ENCODE results near the gene RC3H1. TPM values are rescaled to one million over a fixed set of nuclear protein-coding genes. Genes with fewer than 3 reads are reported as not detected.
"Not testable (repeated sequence)": the region's sequence is repeated elsewhere in the genome, so short reads cannot be mapped to it uniquely, and the experiment has no call there.

The RC3H1 gene, protein sequence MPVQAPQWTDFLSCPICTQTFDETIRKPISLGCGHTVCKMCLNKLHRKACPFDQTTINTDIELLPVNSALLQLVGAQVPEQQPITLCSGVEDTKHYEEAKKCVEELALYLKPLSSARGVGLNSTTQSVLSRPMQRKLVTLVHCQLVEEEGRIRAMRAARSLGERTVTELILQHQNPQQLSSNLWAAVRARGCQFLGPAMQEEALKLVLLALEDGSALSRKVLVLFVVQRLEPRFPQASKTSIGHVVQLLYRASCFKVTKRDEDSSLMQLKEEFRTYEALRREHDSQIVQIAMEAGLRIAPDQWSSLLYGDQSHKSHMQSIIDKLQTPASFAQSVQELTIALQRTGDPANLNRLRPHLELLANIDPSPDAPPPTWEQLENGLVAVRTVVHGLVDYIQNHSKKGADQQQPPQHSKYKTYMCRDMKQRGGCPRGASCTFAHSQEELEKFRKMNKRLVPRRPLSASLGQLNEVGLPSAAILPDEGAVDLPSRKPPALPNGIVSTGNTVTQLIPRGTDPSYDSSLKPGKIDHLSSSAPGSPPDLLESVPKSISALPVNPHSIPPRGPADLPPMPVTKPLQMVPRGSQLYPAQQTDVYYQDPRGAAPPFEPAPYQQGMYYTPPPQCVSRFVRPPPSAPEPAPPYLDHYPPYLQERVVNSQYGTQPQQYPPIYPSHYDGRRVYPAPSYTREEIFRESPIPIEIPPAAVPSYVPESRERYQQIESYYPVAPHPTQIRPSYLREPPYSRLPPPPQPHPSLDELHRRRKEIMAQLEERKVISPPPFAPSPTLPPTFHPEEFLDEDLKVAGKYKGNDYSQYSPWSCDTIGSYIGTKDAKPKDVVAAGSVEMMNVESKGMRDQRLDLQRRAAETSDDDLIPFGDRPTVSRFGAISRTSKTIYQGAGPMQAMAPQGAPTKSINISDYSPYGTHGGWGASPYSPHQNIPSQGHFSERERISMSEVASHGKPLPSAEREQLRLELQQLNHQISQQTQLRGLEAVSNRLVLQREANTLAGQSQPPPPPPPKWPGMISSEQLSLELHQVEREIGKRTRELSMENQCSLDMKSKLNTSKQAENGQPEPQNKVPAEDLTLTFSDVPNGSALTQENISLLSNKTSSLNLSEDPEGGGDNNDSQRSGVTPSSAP
- polyA plus RNA-seq (ENCODE audit: insufficient read length in 3 of 3): 10 to 100 TPM; 10.8 to 15.3 (median 13.5) TPM
- long read RNA-seq, donor 1: 0 reads
- long read RNA-seq, donor 2: 0 reads
- long read RNA-seq, donor 3: 0 reads
- long read RNA-seq, donor 4: 0 reads
- long read RNA-seq, donor 5: 0 reads
- long read RNA-seq, donor 6: 0 reads
- long read RNA-seq, donor 7: 0 reads
- long read RNA-seq, donor 8: 0 reads
- long read RNA-seq, donor 9, partial matches to known transcripts: 0 of 1 reads
- long read RNA-seq, donor 9, other reads (novel, unspliced or antisense): 0 of 1 reads
- long read RNA-seq, donor 10, partial matches to known transcripts: 0 of 1 reads
- long read RNA-seq, donor 10, other reads (novel, unspliced or antisense): 0 of 1 reads
- long read RNA-seq, donor 11, partial matches to known transcripts: 0 of 1 reads
- long read RNA-seq, donor 11, other reads (novel, unspliced or antisense): 0 of 1 reads
- long read RNA-seq, donor 12: 0 reads
- long read RNA-seq, donor 13, partial matches to known transcripts: 6 of 6 reads
- long read RNA-seq, donor 13, other reads (novel, unspliced or antisense): 0 of 6 reads
- long read RNA-seq, donor 14: 0 reads
- long read RNA-seq, donor 15: 0 reads
- long read RNA-seq, donor 16, partial matches to known transcripts: 5 of 5 reads
- long read RNA-seq, donor 16, other reads (novel, unspliced or antisense): 0 of 5 reads

GRCh38 chr1:174022080-174022975, at the start of gene RC3H1:
Gene RC3H1, minus strand, starts transcription at chr1:174022357. Its CDS starts 29,372 bp downstream, at chr1:173992985.
- DNase-seq: peak; percentile 93

- no peak for DNase-seq
Observed at GRCh38 chr1:174070614-174071013, 48.5 kb upstream of the RC3H1 start.

DNA sequence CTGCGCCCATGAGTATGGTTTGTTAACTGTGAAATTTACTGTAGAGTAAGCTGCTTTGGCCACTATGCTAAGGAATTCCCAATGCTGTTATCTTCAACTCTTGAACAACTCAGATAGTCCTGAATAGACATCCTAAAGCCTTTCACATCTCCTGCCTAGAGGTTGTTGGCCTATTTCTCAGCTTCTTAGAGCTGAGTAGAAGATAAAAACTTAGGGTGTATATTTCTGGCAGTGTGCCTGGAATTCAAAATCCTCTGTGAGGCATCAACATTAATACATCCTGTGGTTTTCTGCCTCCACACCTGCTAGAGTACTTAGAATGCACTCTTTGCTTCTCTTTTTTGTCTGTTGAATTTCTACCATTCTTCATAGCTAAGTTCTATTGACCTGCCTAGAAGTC, 45.8 kb upstream of the RC3H1 start:
- DNase-seq: no peak

DNA sequence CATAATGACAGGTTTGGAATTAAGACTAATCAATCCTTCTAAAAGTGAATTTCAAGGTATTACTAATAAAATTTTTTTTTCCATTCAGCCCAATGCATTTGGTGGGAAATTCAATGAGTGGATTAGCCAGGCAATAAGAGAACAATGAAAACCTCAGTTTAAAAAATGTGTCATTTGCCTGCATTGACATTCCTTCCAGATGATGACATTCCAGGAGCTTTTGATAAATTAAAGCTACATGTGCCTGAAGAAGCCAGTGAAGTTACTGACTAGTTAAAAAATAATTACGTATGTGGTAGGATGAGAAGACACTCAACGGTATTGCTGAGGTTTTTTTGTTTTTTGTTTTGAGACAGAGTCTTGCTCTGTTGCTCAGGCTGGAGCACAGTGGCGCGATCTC, 37.9 kb upstream of the RC3H1 start:
- DNase-seq: no peak

GRCh38 chr1:174058624-174059023, 36.5 kb upstream of the RC3H1 start:
- DNase-seq: no peak

GRCh38 chr1:174056609-174057008, 34.5 kb upstream of the RC3H1 start:
- DNase-seq: not testable (repeated sequence)

DNA sequence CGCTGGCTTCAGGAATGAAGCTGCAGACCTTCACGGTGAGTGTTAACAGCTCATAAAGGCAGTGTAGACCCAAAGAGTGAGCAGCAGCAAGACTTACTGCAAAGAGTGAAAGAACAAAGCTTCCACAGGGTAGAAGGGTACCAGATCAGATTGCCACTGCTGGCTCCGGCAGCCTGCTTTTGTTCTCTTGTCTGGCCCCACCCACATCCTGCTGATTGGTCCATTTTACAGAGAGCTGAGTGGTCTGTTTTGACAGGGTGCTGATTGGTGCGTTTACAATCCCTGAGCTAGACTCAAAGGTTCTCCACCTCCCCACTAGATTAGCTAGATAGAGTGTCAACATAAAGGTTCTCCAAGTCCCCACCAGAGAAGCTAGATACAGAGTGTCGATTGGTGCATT, 33.6 kb upstream of the RC3H1 start:
- not testable (repeated sequence) for DNase-seq

DNA sequence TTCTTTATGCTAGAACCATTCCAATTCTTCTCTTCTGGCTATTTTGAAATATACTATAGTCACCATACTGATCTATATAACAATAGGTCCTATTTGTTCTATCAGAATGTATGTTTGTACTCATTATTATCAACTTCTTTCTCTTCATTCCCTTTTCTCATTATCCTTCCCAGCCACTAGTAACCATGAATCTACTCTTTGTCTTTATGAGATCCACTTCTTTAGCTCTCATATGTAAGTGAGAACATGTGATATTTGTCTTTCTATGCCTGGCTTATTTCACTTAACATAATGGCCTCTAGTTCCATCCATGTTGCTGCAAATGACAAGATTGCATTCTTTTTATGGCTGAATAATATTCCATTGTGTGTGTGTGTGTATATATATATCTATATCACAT, 31.7 kb upstream of the RC3H1 start:
- DNase-seq: no peak

GRCh38 chr1:174052621-174053020, 30.5 kb upstream of the RC3H1 start:
- DNase-seq: no peak

DNA sequence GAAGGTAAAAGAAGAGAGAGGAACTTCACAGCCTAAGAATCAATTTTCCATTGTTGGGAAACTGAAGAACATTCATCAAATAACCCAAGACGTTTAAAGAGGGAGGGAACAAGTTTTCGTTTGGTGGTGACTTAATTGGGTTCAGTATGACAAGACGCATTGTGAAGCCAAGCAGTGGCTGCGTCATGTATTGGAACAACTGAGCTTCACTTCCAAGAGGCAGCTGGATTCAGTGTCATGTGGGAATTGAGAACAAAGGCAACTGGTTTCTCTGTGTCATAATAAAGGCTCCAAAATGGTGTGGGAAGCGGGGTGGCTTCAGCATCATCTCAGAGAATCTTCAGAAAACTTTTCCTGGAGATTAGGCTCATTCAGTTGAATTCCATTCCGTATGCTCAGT, 29.8 kb upstream of the RC3H1 start:
- no peak for DNase-seq

DNA sequence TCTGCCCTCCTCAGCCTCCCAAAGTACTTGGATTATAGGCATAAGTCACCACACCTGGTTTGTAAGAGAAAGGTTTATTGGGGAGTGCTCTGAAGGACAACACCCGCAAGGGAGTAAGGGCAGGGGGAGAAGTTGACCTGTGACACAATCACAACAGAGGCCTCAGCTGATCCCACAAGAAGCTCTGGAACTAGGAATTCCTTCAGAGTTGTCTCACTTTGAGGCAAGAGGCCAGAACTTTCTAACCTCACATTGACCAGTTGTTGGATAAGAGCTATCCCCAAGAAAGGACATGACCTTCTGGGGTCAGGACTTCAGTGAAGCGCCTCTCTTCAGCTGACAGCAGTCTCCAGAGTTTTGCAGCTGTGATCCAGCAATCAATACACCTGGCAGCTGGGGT, 27.4 kb upstream of the RC3H1 start:
- DNase-seq: no peak

DNA sequence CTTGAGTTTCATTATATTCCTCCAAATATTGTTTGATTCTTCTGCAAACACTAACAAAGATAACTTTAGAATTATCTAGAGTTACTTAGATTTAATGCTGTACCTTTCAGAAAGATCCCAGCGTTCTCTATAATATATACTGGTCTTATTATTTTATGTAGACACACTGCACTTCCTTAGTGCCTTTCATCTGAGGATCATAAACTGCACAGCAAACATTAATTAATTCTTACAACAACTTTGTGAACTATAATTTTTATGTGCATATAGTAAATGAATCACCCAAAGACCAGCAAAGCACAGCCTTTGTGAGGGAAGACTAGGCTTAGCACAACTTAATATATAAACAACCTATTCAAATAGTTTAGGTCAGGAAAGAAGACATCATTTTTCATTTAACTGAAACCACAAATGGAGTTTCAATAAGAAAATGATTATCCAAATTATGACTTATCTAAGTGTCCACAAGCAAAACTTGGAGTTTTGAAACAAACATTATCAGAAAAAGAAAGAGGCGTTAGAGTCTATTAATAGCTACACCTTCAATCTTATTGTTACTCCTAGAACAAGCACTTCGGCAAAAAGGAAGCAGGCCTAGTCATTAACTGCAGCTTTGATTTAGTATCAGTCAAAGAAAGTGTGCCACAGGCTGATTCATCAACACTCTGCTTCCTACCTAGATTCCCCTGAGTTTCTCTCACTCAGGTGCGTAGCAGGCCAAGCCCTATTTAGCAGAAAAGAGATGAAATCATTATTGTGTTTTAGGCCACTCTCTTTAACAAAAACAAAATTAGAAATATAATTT, 22.5 kb upstream of the RC3H1 start:
- DNase-seq: no peak

DNA sequence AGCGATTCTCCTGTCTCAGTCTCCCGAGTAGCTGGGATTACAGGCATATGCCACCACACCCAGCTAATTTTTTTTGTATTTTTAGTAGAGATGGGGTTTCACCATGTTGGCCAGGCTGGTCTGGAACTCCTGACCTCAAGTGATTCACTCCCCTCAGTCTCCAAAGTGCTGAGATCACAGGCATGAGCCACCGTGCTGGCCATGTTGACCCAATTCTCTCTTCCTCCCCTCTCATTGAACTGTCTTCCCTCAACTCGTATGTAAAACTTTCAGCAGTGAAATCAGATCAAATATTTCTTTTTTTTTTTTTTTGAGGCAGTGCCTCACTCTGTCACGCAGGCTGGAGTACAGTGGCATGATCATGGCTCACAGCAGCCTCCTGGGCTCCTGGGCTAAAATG, 20.4 kb upstream of the RC3H1 start:
- DNase-seq: not testable (repeated sequence)

GRCh38 chr1:174041369-174041768, 19.2 kb upstream of the RC3H1 start:
- no peak for DNase-seq

- DNase-seq: no peak
Observed at GRCh38 chr1:174040387-174040786, 18.2 kb upstream of the RC3H1 start.

DNA sequence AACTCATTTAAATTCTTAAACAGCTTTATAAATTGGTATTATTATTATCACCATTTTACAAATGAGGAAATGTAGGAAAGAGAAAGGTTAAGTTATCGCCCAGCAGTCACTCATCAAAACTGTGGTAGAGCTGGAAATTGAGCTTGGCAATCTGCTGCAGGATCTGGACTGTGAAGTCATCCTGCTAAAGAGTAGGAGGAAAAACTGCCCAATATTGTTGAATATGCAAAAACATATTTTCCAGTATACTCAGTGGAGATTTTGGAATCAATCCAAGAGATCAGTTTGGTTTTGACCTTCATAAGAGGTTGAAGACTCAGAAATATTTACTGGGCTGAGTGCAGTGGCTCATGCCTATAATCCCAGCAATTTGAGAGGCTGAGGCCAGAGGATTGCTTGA, 16.9 kb upstream of the RC3H1 start:
- no peak for DNase-seq

DNA sequence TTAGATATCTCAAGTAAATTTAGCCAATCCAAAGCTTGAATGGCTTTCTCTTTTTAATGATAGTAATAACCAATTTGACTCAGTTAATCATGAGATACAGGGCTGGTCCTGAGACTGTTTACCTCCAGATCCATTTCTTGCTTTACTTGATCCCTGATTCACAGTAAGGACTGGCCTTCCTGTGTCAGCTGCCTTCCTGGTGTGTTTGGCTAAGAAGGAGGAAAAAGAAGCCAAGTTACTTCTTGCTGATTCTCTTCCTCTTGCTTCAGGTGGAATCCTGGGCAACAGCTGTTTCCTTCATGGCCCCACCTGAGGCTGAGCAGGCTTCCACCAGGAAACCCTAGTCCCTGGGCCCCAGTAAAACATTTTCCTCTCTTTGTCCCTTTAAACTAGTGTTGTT, 14.6 kb upstream of the RC3H1 start:
- no peak for DNase-seq

DNA sequence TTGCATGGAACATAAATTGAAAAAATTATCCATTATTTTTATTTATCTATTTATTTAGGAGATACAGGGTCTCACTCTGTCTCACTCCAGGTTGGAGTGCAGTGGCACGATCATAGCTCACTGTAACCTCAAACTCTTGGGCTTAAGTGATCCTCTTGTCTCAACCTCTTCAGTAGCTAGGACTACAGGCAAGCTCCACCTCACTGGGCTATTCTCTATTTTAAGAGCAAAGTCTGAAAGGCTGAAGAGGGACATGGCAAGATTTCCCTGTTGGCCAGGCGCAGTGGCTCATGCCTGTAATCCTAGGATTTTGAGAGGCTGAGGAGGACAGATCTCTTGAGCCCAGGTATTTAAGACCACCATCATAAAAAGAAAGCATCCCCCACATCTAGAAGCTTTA, 14.0 kb upstream of the RC3H1 start:
- no peak for DNase-seq

DNA sequence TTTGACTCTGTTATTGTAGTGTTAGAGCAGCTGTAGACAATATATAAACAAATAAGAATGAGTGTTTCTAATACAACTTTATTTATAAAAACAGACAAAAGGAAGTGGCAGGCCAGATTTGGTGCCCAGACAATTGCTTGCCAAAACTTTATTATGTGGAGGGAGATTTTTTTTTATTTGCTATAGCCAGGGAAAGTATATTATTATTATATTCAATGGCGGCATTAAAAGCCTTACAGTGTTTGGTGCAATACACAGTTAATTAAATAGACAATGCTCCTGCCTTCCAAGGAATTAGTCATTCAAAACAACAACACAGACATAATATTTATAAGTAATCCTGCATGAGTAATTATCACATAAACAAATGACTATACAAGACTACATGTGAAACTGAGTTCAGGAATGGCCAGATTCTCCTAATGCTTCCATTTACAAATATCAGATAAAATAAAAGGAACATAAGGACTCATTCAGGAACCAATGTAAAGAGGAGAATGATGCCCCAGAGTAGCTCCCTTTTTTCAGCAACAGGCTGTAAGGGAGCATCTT, 10.6 kb upstream of the RC3H1 start:
- no peak for DNase-seq
